Fibroblast of upper back skin (primary cell): ENCODE measurements around the gene SAMD3.
"Not testable (repeated sequence)": the region's sequence is repeated elsewhere in the genome, so short reads cannot be mapped to it uniquely, and the experiment has no call there.

Experiments
- DNase-seq: peaks from one replicate; pipeline ENCODE4 v3.0.0-alpha.2; 2013

The SAMD3 gene

GRCh38 chr6:130170160-130170559, 52.6 kb downstream of the SAMD3 start:
- not testable (repeated sequence) for DNase-seq

GRCh38 chr6:130167655-130168054, 55.1 kb downstream of the SAMD3 start:
- DNase-seq, result peak; percentile 71

- no peak for DNase-seq
These were observed 58.5 kb downstream of the SAMD3 start for GRCh38 chr6:130164251-130164650.

GRCh38 chr6:130163266-130163665, 59.5 kb downstream of the SAMD3 start:
- no peak for DNase-seq

GRCh38 chr6:130162421-130162820, 60.3 kb downstream of the SAMD3 start:
- no peak for DNase-seq

- DNase-seq, result peak; percentile 79
These were observed 60.9 kb downstream of the SAMD3 start for GRCh38 chr6:130161683-130162404.

- peak; percentile 16 for DNase-seq
These were observed 62.8 kb downstream of the SAMD3 start for GRCh38 chr6:130159956-130160355.

- no peak for DNase-seq
These were observed 64.2 kb downstream of the SAMD3 start for GRCh38 chr6:130158548-130158947.

GRCh38 chr6:130158056-130158455, 64.7 kb downstream of the SAMD3 start:
- DNase-seq, result peak; percentile 56

- no peak for DNase-seq
These were observed 65.8 kb downstream of the SAMD3 start for GRCh38 chr6:130156908-130157307.

- no peak for DNase-seq
These were observed 69.7 kb downstream of the SAMD3 start for GRCh38 chr6:130152908-130153510.

GRCh38 chr6:130150906-130151305, 71.8 kb downstream of the SAMD3 start:
- no peak for DNase-seq

GRCh38 chr6:130149016-130149415, 73.7 kb downstream of the SAMD3 start:
- not testable (repeated sequence) for DNase-seq

GRCh38 chr6:130148181-130148580, 74.6 kb downstream of the SAMD3 start:
- no peak for DNase-seq

GRCh38 chr6:130147111-130147510, 75.6 kb downstream of the SAMD3 start:
- DNase-seq, result no peak

GRCh38 chr6:130143709-130144108, 79.0 kb downstream of the SAMD3 start:
- no peak for DNase-seq

GRCh38 chr6:130140084-130140483, 82.7 kb downstream of the SAMD3 start:
- no peak for DNase-seq

GRCh38 chr6:130138909-130139242, 83.9 kb downstream of the SAMD3 start:
- no peak for DNase-seq

GRCh38 chr6:130138116-130138908, 84.4 kb downstream of the SAMD3 start:
- DNase-seq, result no peak

- no peak for DNase-seq
These were observed 86.0 kb downstream of the SAMD3 start for GRCh38 chr6:130136798-130137197.

GRCh38 chr6:130134582-130134981, 88.2 kb downstream of the SAMD3 start:
- DNase-seq, result no peak

GRCh38 chr6:130132286-130132701, 90.5 kb downstream of the SAMD3 start:
- no peak for DNase-seq

- DNase-seq, result peak; percentile 53
These were observed 92.9 kb downstream of the SAMD3 start for GRCh38 chr6:130129762-130130246.

- DNase-seq, result no peak
These were observed 94.4 kb downstream of the SAMD3 start for GRCh38 chr6:130128326-130128725.
